ENCODE results near the gene CUBN.

GRCh38 chr10:16905320-16905719 lies 224.3 kb downstream of the CUBN start:
- TF ChIP-seq CTCF (conservative IDR thresholded peaks at IDR 0.05; ENCODE audit: low read depth, low read length) (no peak), EZH2 (IDR thresholded peaks at IDR 0.05; ENCODE audit: low read length, unreplicated experiment) (no peak)
